Retinal pigment epithelial cell (primary cell): ENCODE results near the gene DCDC1.

Experiments
- DNase-seq: peaks from one replicate; pipeline ENCODE4 v3.0.0-alpha.2; 2010; ENCODE audit warnings: low read depth
- H3K4me3 ChIP-seq: 2 replicates; pipeline ENCODE4 v1.5.1; 2011; ENCODE audit warnings: mild to moderate bottlenecking, low read length, control low read depth, moderate library complexity
- TF ChIP-seq, protein P1 (sequence below): conservative IDR thresholded peaks from 2 replicates; pipeline ENCODE4 v1.5.1; 2011; ENCODE audit warnings: low read depth, low read length, control low read depth, inconsistent platforms

DCDC1 gene

DNA sequence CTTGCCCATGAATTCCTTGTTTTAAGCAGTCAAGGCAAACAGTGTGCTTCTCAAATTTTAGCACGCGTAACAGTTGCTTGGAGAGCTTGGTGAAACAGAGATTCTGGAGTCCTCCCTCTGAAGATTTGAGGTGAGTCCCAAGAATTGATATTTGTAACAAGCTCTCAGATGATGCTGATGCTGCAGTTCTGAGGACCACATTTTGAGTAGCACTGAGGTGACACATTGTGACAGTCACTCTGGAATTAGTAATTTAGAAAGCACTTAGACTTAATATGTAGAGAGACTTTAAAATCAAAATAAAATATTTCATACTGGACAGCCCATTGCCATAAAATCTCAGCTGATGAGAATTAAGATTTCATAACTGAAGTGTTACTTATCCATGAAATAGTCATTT is 38.7 kb upstream of the DCDC1 start:
- no peak for DNase-seq
- no peak overlapping the region for H3K4me3 ChIP-seq

DNA sequence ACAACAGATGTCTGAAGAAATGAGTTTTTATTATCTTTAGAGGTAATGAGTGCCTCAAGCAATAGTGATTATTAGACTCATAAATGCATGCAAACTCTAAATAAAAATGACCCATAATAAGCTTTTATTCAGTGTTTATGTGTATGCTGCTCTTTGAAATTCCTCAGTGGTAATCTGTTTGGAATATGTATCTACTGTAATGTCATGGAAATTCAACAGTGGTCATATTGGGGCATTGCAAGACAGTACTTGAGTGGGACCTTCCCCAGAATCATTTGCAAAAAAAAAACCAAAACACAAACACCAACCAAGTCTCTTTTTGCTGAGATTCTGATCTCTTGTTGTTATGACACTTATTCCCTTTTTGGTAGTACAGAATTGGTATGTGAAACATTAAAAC is 35.1 kb upstream of the DCDC1 start:
- no peak for DNase-seq
- TF ChIP-seq, protein P1, sequence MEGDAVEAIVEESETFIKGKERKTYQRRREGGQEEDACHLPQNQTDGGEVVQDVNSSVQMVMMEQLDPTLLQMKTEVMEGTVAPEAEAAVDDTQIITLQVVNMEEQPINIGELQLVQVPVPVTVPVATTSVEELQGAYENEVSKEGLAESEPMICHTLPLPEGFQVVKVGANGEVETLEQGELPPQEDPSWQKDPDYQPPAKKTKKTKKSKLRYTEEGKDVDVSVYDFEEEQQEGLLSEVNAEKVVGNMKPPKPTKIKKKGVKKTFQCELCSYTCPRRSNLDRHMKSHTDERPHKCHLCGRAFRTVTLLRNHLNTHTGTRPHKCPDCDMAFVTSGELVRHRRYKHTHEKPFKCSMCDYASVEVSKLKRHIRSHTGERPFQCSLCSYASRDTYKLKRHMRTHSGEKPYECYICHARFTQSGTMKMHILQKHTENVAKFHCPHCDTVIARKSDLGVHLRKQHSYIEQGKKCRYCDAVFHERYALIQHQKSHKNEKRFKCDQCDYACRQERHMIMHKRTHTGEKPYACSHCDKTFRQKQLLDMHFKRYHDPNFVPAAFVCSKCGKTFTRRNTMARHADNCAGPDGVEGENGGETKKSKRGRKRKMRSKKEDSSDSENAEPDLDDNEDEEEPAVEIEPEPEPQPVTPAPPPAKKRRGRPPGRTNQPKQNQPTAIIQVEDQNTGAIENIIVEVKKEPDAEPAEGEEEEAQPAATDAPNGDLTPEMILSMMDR: no peak
- H3K4me3 ChIP-seq: no peak overlapping the region

More for the DNA sequence above, 38.7 kb upstream of the DCDC1 start:
- TF ChIP-seq, protein P1: no peak

DNA sequence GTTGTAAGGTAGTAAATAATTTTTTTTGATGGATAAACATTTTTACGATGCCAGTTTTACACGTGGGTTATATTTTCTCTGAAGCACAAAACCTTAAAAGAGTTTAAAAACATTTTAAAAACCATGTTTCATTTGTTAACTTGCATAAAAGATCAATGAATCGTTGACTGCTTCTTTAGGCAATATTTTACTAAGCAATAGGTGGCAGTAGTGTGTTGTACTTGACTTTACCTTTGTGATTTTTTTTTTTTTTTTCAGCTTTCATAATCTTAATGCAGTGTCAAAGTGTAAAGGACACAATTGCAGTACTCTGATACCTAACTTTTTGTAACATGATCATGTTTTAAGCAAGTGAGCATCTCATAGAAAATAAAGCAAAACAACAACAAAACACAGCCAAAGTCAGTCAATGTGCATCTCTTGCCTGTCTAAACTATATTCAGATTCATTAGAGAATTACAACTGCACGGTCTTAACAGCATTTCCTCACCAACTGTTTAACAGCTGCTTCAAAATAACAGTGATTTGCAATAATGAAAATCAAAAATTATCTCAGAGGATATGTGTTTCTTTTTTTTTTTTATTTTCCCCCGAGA is 27.8 kb upstream of the DCDC1 start:
- H3K4me3 ChIP-seq: no peak overlapping the region
- DNase-seq: no peak
- TF ChIP-seq, protein P1: peak; percentile 64

DNA sequence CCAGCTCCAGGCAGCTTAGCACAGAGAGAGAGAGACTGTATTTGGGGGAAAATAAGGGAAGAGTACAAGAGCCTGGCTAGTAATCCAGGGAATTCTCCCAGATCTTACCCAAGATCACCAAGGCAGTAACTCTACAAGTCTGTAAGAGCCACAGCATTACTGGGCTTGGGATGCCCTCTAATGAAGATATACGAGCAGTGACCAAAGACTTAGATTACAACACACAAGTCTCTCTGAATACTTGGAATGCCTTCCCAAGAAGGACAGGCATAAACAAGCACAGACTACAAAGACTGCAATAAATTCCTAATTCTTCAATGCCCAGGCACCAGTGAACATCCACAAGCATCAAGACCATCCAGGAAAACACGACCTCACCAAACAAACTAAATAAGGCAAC is 17.8 kb upstream of the DCDC1 start:
- TF ChIP-seq, protein P1: no peak
- no peak overlapping the region for H3K4me3 ChIP-seq
- DNase-seq: peak; percentile 18

DNA sequence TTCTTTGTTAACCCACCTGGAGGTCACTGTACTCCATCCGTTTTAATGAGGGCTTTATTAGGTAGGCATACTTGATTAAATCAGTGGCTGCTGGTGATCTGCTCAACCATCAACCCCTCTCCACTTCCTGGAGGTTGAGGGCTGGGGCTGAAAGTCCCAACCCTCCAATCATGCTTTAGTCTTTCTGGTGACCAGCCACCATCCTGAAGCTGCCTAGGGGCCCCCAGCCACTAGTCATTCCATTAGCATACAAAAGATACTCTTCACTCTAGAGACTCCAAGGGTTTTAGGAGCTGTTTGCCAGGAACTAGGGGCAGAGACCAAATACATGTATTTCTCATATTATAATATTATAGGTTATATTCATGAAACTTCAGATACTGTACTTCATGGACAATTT is 13.6 kb upstream of the DCDC1 start:
- TF ChIP-seq, protein P1: no peak
- H3K4me3 ChIP-seq: no peak overlapping the region
- no peak for DNase-seq

DNA sequence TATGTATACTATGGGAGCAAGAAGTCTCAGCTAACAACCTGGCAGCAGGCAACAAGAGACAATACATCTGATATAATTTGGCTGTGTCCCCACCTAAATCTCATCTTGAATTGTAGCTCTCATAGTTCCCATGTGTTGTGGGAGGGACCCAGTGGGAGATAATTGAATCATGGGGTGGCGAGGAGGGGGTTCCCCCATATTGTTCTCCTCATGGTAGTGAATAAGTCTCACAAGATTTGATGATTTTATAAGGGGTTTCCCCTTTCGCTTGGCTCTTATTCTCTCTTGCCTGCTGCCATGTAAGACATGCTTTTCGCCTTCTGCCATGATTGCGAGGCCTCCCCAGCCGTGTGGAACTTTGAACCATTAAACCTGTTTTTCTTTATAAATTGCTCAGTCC is 6.3 kb upstream of the DCDC1 start:
- DNase-seq: no peak
- TF ChIP-seq, protein P1: no peak
- H3K4me3 ChIP-seq: no peak overlapping the region

DNA sequence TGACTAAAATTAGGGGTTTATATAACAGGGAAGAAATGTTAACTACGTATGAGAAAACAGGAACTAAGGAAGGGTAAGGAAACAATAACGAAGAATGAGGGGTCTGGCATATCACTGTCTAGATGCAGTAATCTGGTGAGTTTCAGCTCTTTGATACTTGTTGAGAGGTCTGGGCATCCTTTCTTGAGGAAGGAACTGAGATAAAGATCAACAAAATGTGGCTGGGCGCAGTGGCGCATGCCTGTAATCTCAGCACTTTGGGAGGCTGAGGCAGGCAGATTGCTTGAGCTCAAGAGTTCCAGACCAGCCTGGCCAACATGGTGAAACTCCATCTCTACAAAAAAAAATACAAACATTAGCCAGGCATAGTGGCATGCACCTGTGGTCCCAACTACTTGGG is 2.7 kb downstream of the DCDC1 start:
- no peak for DNase-seq
- no peak overlapping the region for H3K4me3 ChIP-seq
- TF ChIP-seq, protein P1: no peak
